Measurements from ENCODE around the gene FKRP. TPM values are rescaled to one million over a fixed set of nuclear protein-coding genes. Genes with fewer than 3 reads are reported as not detected.

Gene FKRP
- total and polyA plus RNA-seq, 2 of the 13 experiments (the other 11 are each of a cell fraction or from before 2014, with no cell fraction given): 7.3 to 9.8 TPM

DNA sequence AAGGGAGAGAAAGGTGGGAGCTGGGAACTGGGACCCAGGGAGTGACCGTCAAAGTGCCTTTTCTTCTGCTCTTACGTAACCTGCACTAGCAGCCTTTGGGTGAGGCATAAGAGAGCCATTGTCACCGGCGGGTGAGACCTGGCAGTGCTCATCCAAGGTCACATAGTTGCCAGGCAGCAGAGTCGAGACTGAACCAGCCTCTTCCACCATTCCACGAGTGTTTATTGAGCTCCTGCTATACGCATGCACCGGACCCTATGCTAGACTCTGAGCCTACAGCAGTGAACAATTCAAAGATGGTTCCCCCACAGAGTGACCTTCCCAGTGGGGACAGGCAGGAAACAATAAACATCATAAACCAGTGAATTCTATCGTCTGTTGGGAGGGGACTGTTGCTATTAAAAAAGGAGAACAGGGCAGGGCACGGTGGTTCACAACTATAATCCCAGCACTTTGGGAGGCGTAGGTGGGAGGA is 19.0 kb downstream of the FKRP start (continued):
- TF ChIP-seq, protein P1, sequence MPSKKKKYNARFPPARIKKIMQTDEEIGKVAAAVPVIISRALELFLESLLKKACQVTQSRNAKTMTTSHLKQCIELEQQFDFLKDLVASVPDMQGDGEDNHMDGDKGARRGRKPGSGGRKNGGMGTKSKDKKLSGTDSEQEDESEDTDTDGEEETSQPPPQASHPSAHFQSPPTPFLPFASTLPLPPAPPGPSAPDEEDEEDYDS (CRISPR knock-in tag; IDR thresholded peaks at IDR 0.05): peak; percentile 43; the same call in 1 of the 2 replicates
- TF ChIP-seq SOX13 (IDR thresholded peaks at IDR 0.05): no peak
- peak in 1 of 2 experiments; percentile 88; a peak in 2 of 4 replicates for TF ChIP-seq SOX13 (CRISPR knock-in tag; conservative IDR thresholded peaks at IDR 0.05 in 1 of 2, IDR thresholded peaks at IDR 0.05 in 1 of 2)
- TF ChIP-seq FIP1L1 (IDR thresholded peaks at IDR 0.05; ENCODE audit: borderline replicate concordance, insufficient read depth, low read depth, low read length): no peak
- TF ChIP-seq ZNF737 (CRISPR knock-in tag; IDR thresholded peaks at IDR 0.05; ENCODE audit: borderline replicate concordance): no peak
- TF ChIP-seq BRCA1 (CRISPR knock-in tag; IDR thresholded peaks at IDR 0.05): no peak
- no peak for TF ChIP-seq EZH2 (conservative IDR thresholded peaks at IDR 0.05; ENCODE audit: low read depth, low read length)
- TF ChIP-seq RFX1 (IDR thresholded peaks at IDR 0.05): peak; percentile 63; the same call in 1 of the 2 replicates
- no peak for TF ChIP-seq MIER2 (CRISPR knock-in tag; IDR thresholded peaks at IDR 0.05)
- peak; percentile 51; the same call in 1 of the 2 replicates for TF ChIP-seq KAT8 (CRISPR knock-in tag; IDR thresholded peaks at IDR 0.05)
- TF ChIP-seq, protein P2, sequence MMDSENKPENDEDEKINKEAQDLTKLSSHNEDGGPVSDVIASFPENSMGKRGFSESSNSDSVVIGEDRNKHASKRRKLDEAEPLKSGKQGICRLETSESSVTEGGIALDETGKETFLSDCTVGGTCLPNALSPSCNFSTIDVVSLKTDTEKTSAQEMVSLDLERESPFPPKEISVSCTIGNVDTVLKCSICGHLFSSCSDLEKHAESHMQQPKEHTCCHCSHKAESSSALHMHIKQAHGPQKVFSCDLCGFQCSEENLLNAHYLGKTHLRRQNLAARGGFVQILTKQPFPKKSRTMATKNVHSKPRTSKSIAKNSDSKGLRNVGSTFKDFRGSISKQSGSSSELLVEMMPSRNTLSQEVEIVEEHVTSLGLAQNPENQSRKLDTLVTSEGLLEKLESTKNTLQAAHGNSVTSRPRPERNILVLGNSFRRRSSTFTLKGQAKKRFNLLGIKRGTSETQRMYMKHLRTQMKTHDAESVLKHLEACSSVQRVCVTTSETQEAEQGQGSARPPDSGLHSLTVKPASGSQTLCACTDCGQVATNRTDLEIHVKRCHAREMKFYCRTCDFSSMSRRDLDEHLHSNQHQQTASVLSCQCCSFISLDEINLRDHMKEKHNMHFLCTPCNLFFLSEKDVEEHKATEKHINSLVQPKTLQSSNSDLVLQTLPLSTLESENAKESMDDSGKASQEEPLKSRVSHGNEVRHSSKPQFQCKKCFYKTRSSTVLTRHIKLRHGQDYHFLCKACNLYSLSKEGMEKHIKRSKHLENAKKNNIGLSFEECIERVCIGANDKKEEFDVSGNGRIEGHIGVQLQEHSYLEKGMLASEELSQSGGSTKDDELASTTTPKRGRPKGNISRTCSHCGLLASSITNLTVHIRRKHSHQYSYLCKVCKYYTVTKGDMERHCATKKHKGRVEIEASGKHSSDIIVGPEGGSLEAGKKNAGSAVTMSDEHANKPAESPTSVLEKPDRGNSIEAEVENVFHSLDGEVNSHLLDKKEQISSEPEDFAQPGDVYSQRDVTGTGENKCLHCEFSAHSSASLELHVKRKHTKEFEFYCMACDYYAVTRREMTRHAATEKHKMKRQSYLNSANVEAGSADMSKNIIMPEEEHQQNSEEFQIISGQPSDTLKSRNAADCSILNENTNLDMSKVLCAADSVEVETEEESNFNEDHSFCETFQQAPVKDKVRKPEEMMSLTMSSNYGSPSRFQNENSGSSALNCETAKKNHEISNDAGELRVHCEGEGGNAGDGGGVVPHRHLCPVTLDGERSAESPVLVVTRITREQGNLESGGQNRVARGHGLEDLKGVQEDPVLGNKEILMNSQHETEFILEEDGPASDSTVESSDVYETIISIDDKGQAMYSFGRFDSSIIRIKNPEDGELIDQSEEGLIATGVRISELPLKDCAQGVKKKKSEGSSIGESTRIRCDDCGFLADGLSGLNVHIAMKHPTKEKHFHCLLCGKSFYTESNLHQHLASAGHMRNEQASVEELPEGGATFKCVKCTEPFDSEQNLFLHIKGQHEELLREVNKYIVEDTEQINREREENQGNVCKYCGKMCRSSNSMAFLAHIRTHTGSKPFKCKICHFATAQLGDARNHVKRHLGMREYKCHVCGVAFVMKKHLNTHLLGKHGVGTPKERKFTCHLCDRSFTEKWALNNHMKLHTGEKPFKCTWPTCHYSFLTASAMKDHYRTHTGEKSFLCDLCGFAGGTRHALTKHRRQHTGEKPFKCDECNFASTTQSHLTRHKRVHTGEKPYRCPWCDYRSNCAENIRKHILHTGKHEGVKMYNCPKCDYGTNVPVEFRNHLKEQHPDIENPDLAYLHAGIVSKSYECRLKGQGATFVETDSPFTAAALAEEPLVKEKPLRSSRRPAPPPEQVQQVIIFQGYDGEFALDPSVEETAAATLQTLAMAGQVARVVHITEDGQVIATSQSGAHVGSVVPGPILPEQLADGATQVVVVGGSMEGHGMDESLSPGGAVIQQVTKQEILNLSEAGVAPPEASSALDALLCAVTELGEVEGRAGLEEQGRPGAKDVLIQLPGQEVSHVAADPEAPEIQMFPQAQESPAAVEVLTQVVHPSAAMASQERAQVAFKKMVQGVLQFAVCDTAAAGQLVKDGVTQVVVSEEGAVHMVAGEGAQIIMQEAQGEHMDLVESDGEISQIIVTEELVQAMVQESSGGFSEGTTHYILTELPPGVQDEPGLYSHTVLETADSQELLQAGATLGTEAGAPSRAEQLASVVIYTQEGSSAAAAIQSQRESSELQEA (CRISPR knock-in tag; IDR thresholded peaks at IDR 0.05; ENCODE audit: not compliant biosample characterization): no peak
- peak; percentile 68 for TF ChIP-seq FOSL2 (CRISPR knock-in tag; IDR thresholded peaks at IDR 0.05)
- TF ChIP-seq ZNF792 (CRISPR knock-in tag; IDR thresholded peaks at IDR 0.05): 0 out of 2 replicates have a peak, but pooled peaks have one; percentile 47
- TF ChIP-seq HMG20A (CRISPR knock-in tag; IDR thresholded peaks at IDR 0.05; ENCODE audit: borderline replicate concordance): peak; percentile 77
- TF ChIP-seq ZNF543 (CRISPR knock-in tag; IDR thresholded peaks at IDR 0.05): no peak
- TF ChIP-seq PITX1 (CRISPR knock-in tag; IDR thresholded peaks at IDR 0.05): peak; percentile 59; the same call in 1 of the 2 replicates
- TF ChIP-seq ZNF563 (CRISPR knock-in tag; IDR thresholded peaks at IDR 0.05): no peak
- TF ChIP-seq ZNF33B (CRISPR knock-in tag; IDR thresholded peaks at IDR 0.05): peak; percentile 43; the same call in 1 of the 2 replicates
- no peak for TF ChIP-seq ZNF546 (CRISPR knock-in tag; conservative IDR thresholded peaks at IDR 0.05)
- peak; percentile 90 for TF ChIP-seq ZMYM3 (CRISPR knock-in tag; IDR thresholded peaks at IDR 0.05)
- TF ChIP-seq CREM (IDR thresholded peaks at IDR 0.05): peak; percentile 25; the same call in 1 of the 2 replicates
- TF ChIP-seq CREM (CRISPR knock-in tag; IDR thresholded peaks at IDR 0.05): no peak
- TF ChIP-seq ZNF253 (CRISPR knock-in tag; IDR thresholded peaks at IDR 0.05; ENCODE audit: borderline replicate concordance): no peak
- peak; percentile 75; the same call in 1 of the 2 replicates for TF ChIP-seq CBX5 (CRISPR knock-in tag; IDR thresholded peaks at IDR 0.05; ENCODE audit: borderline replicate concordance)
- no peak for TF ChIP-seq ZNF780A (CRISPR knock-in tag; IDR thresholded peaks at IDR 0.05)
